Activated CD4-positive, alpha-beta memory T cell treated with anti-CD3 and anti-CD28 coated beads for 36 hours (primary cell): ENCODE results near the gene DPT. TPM values are rescaled to one million over a fixed set of nuclear protein-coding genes. Genes with fewer than 3 reads are reported as not detected.

Experiments used
- CTCF ChIA-PET: fragments of 350-600 bp; sonication (Branson Sonifier 250); formaldehyde crosslinking; loops from one replicate; lab custom pipeline; 2021; ENCODE audit warnings: antibody characterized with exemption, inconsistent platforms; lab: Charles Lee
- POLR2A ChIA-PET: fragments of 350-600 bp; sonication (Branson Sonifier 250); formaldehyde crosslinking; loops from one replicate; lab custom pipeline; 2021; ENCODE audit warnings: antibody characterized with exemption; lab: Charles Lee
- DNase-seq: peaks from one replicate; pipeline ENCODE4 v3.0.0-alpha.2; 2020
- H3K27ac Mint-ChIP-seq: one replicate; pipeline ENCODE4 v1.8.0; 2021; ENCODE audit warnings: mixed read lengths
- H3K27me3 Mint-ChIP-seq: one replicate; pipeline ENCODE4 v1.8.0; 2021; ENCODE audit warnings: mixed read lengths
- H3K36me3 Mint-ChIP-seq: one replicate; pipeline ENCODE4 v1.8.0; 2021; ENCODE audit warnings: mixed read lengths
- H3K4me1 Mint-ChIP-seq: one replicate; pipeline ENCODE4 v1.8.0; 2021; ENCODE audit warnings: low read depth, mixed read lengths
- H3K4me3 Mint-ChIP-seq: one replicate; pipeline ENCODE4 v1.8.0; 2021; ENCODE audit warnings: mild to moderate bottlenecking, mixed read lengths
- H3K9me3 Mint-ChIP-seq: one replicate; pipeline ENCODE4 v1.8.0; 2021; ENCODE audit warnings: mixed read lengths
- intact Hi-C: fragments of 100-400 bp; cut with micrococcal nuclease; formaldehyde crosslinking; loops from one replicate; pipeline ENCODE4 v1.15.1; 2023
- total RNA-seq, 2 experiments: library from RNA; stranded (reverse); gene quantifications; one replicate each; pipeline ENCODE4 v1.2.3, GENCODE V29; 2021

Gene DPT
- total RNA-seq, 2 experiments from 2014 or later: not detected

- Mint-ChIP-seq H3K27me3 (peaks cover 4% of the 10 kb centered on the region), H3K4me1 (no peaks in the 10 kb centered on the region), H3K4me3 (no peak overlapping the region), H3K27ac (no peak overlapping the region), H3K36me3 (no peaks in the 10 kb centered on the region), H3K9me3 (no peaks in the 10 kb centered on the region)
- intact Hi-C loops: no loop called here
- CTCF ChIA-PET: no interaction called here
- POLR2A ChIA-PET: no interaction called here
- no peak for DNase-seq
Measured at GRCh38 chr1:168733241-168733640, 4.2 kb upstream of the DPT start.

- Mint-ChIP-seq H3K27me3 (peaks cover 4% of the 10 kb centered on the region), H3K9me3 (no peaks in the 10 kb centered on the region), H3K36me3 (no peaks in the 10 kb centered on the region), H3K27ac (no peak overlapping the region), H3K4me1 (no peaks in the 10 kb centered on the region), H3K4me3 (no peak overlapping the region)
- intact Hi-C loops: no loop called here
- POLR2A ChIA-PET: no interaction called here
- CTCF ChIA-PET: no interaction called here
- DNase-seq: no peak
Measured at GRCh38 chr1:168732736-168733135, 3.7 kb upstream of the DPT start.

DNA sequence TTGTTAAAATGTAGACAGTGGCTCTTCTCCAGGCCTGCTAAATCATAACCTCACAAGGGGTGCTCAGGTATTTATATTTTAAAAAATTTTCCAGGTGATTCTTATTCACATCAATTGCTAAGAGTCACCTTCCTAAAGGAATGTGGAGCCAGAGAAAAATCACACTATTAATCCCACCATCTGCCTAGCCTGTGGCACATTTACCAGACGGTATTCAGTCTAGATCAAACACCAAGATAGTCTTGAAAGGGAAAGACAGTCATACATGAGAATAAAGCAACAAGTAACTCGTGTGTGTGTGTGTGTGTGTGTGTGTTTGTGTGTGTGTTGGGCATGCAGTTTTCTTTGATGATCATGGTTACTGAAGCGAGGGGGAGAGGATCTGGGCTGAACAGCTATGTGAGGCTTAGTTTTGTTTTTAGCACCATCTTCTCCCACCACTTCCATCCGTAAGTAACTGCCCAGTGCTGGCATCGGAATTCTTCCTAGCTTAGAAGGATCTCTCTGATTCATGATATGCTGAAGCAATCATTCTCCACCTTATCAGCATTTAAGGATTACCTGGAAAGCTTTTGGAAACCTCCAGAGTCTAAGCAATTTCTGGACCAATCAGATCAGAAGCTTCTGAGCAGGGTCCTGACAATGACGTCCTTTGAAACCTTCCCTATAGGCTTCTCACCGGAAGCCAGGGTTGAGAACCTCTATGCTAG, 2.4 kb upstream of the DPT start:
- ChIA-PET CTCF (interaction anchor here (0.6 kb wide), 1 partner anchor 203 kb away, joined by 4 read pairs; no protein-coding TSS in a partner anchor), POLR2A (no interaction called here)
- no peak for DNase-seq
- no peak overlapping the region for H3K4me3 Mint-ChIP-seq
- no peaks in the 10 kb centered on the region for H3K36me3 Mint-ChIP-seq
- no peaks in the 10 kb centered on the region for H3K9me3 Mint-ChIP-seq
- intact Hi-C loops: no loop called here
- no peak overlapping the region for H3K27ac Mint-ChIP-seq
- H3K4me1 Mint-ChIP-seq: no peaks in the 10 kb centered on the region
- peaks cover 4% of the 10 kb centered on the region for H3K27me3 Mint-ChIP-seq

DNA sequence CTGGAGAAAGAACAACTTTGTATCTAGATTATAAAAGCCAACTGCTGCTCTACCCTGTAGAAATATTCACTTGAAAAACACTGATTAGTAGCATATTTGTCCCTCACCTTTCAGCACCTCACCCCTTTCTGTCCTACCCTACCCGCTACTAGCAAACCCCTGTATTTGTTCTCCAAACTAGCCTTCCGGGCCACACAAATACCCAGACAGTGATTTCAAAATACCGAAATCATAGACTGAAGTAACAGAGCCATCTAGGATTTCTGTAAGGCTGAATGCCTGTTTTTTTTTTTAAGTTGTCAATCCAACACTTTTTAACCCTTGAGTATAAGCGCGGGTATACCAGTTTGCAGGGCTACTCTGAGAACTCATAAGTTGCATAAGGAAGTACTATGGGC, 398 bp upstream of the DPT start:
- DNase-seq: no peak
- H3K4me3 Mint-ChIP-seq: no peak overlapping the region
- H3K27me3 Mint-ChIP-seq: no peaks in the 10 kb centered on the region
- ChIA-PET POLR2A (no interaction called here), CTCF (no interaction called here)
- H3K36me3 Mint-ChIP-seq: no peaks in the 10 kb centered on the region
- no peaks in the 10 kb centered on the region for H3K9me3 Mint-ChIP-seq
- no peaks in the 10 kb centered on the region for H3K4me1 Mint-ChIP-seq
- intact Hi-C loops: no loop called here
- H3K27ac Mint-ChIP-seq: no peak overlapping the region

DNA sequence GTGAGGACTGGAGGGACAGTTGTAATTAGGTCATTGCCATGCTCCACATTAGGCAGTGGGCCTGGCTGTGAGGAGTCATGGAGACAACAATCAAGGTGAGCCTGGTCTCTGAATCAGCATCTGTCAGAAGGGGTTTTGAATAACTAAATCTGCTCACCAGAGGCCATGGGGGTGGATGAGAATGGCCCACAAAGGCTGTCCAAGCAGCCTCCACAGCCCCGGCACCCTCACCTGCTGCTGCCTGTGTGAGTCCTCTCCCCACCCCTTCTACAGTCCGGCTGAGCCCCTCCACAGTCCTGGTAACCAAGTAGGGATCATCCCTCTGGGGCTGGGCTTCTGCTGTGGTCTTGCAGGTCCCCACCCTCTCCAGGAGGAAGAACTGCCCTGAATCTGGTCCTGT, 2.3 kb downstream of the DPT start:
- intact Hi-C loops: no loop called here
- Mint-ChIP-seq H3K27me3 (peaks cover 2% of the 10 kb centered on the region), H3K4me1 (no peaks in the 10 kb centered on the region), H3K36me3 (no peaks in the 10 kb centered on the region), H3K27ac (no peak overlapping the region), H3K4me3 (no peak overlapping the region), H3K9me3 (no peaks in the 10 kb centered on the region)
- ChIA-PET CTCF (no interaction called here), POLR2A (no interaction called here)
- no peak for DNase-seq

DNA sequence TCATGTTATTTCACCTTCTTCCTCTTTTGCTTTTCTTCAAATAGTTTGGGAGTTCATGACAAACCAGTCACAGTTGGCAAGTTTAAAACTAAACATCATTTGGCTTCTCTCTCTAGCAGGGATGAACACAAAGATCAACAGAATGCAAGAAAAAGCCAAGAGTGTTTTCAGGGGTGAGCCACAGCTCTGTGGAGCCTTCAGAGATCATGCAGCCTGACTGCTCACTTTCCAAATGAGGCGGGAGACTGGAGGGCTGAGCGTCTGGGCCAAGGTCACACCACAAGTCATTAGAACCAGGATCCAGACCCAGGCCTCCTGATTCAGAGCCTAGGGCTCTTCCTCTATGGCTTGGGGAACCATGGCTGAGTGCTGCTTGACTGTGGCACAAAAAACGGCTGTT, 2.7 kb downstream of the DPT start:
- Mint-ChIP-seq H3K27ac (no peak overlapping the region), H3K9me3 (no peaks in the 10 kb centered on the region), H3K27me3 (peaks cover 2% of the 10 kb centered on the region), H3K4me1 (no peaks in the 10 kb centered on the region), H3K4me3 (no peak overlapping the region), H3K36me3 (no peaks in the 10 kb centered on the region)
- ChIA-PET CTCF (no interaction called here), POLR2A (no interaction called here)
- no peak for DNase-seq
- intact Hi-C loops: no loop called here

- H3K27ac Mint-ChIP-seq: no peak overlapping the region
- ChIA-PET POLR2A (no interaction called here), CTCF (no interaction called here)
Measured at GRCh38 chr1:168725831-168726230, 3.2 kb downstream of the DPT start.

DNA sequence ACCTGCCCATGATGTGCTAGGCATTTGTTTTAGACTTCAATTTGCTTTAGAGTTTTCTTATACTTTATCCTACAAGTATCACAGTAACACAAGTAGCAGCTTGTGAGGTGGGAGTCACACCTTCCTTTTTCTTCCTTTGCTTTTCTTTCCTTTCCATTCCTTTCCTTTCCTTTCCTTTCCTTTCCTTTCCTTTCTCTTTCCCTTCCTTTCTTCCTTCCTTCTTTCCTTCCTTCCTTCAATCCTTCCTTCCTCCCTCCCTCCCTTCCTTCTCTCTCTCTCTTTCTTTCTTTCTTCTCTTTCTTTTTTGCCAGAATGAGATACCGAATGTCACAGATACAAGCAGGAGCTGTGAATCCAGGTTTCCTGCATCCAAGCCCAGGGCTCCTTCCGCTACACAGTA, 3.9 kb downstream of the DPT start:
- intact Hi-C loops: no loop called here
- Mint-ChIP-seq H3K4me3 (no peak overlapping the region), H3K4me1 (no peaks in the 10 kb centered on the region), H3K9me3 (no peaks in the 10 kb centered on the region), H3K27ac (no peak overlapping the region), H3K36me3 (no peaks in the 10 kb centered on the region), H3K27me3 (peaks cover 7% of the 10 kb centered on the region)
- CTCF ChIA-PET: no interaction called here
- no peak for DNase-seq
- POLR2A ChIA-PET: no interaction called here

More at GRCh38 chr1:168725831-168726230, 3.2 kb downstream of the DPT start:
- Mint-ChIP-seq H3K4me1 (no peaks in the 10 kb centered on the region), H3K4me3 (no peak overlapping the region), H3K36me3 (no peaks in the 10 kb centered on the region), H3K27me3 (peaks cover 2% of the 10 kb centered on the region), H3K9me3 (no peaks in the 10 kb centered on the region)
- no peak for DNase-seq
- intact Hi-C loops: no loop called here

DNA sequence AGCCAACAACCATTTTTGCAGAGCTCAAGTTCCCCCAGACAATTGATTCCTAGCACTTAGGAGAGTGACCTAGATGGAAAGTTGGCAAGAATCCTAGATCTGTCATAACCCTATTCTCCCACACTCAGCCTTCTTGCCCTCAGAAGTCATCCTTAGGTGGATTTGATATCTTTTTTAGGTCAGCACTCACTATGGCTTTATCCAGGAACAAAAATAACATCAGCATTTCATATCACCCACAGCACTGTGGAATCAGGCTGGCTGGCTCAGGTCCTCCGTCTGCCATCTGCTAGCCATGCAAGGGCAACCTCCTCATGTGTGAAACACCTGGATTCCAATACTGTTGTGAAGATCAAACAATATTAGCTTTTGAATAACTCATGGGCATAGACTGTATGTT, 6.0 kb downstream of the DPT start:
- peaks cover 7% of the 10 kb centered on the region for H3K27me3 Mint-ChIP-seq
- H3K4me1 Mint-ChIP-seq: no peaks in the 10 kb centered on the region
- no peaks in the 10 kb centered on the region for H3K9me3 Mint-ChIP-seq
- H3K4me3 Mint-ChIP-seq: no peak overlapping the region
- CTCF ChIA-PET: no interaction called here
- intact Hi-C loops: no loop called here
- H3K36me3 Mint-ChIP-seq: no peaks in the 10 kb centered on the region
- no peak overlapping the region for H3K27ac Mint-ChIP-seq
- DNase-seq: no peak
- POLR2A ChIA-PET: no interaction called here

- Mint-ChIP-seq H3K27ac (no peak overlapping the region), H3K4me3 (no peak overlapping the region), H3K4me1 (no peaks in the 10 kb centered on the region), H3K36me3 (no peaks in the 10 kb centered on the region), H3K9me3 (no peaks in the 10 kb centered on the region), H3K27me3 (peaks cover 7% of the 10 kb centered on the region)
- CTCF ChIA-PET: no interaction called here
- no peak for DNase-seq
- POLR2A ChIA-PET: no interaction called here
- intact Hi-C loops: no loop called here
Measured at GRCh38 chr1:168720839-168721238, 8.2 kb downstream of the DPT start.

- peaks cover 7% of the 10 kb centered on the region for H3K27me3 Mint-ChIP-seq
- ChIA-PET CTCF (interaction anchor here (0.8 to 1.1 kb wide), 2 partner anchors 8 to 13 kb away, joined by 3 to 4 read pairs; no protein-coding TSS in a partner anchor), POLR2A (no interaction called here)
Measured at GRCh38 chr1:168719306-168720111, 9.5 kb downstream of the DPT start.

DNA sequence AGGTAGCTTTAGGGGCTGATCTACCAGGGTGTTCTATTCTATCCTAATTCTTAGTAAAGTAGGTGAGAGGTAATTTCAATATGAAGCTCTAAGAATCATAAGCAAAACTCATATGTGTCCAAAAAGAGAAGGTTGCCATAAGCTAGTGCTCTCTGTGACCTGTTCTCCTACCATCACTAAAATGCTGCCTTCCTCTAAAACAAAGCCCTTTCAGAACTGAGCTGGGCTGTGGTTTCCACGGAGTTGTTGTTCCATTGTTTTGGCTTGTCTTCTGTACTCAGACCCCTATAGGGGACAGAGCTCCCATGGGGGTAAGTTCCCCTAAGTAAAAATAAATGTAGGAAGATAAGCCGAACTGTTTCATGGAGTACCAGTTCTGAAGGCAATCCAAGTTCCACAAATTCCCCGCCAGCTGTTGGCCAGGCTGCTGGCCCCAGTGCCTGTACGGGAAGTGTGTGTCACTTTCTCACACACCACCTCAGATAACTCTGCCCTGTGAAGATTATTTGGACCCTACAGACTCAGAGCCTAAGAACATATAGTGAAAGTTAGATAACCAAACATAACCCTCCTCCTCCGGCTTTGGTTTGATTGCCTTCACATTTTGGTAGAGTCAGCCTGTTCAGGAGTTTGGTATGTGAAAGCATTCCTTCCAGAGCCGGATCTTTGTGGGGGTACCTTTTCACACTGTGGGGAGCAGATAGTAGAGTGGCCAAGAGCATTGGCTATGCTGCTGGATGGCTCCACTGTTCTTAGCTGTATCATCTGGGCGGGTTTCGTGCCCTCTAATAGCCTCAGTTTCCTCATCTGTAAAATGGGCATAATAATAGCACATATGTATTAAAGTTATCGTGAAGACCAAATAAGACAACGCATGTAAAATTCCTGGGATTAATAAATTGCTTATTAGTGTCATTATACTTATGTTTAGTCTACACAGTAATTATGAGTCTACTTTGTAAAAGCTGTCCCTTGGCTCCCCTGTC, 10.8 kb downstream of the DPT start:
- DNase-seq: no peak
- Mint-ChIP-seq H3K36me3 (no peaks in the 10 kb centered on the region), H3K4me3 (no peak overlapping the region), H3K27ac (no peak overlapping the region), H3K9me3 (no peaks in the 10 kb centered on the region), H3K27me3 (peaks cover 7% of the 10 kb centered on the region), H3K4me1 (no peaks in the 10 kb centered on the region)
- intact Hi-C loops: no loop called here
- ChIA-PET POLR2A (no interaction called here), CTCF (interaction anchor here (1.1 kb wide), 1 partner anchor 10 kb away, joined by 3 read pairs; no protein-coding TSS in a partner anchor)

More at GRCh38 chr1:168719306-168720111, 9.5 kb downstream of the DPT start:
- H3K36me3 Mint-ChIP-seq: no peaks in the 10 kb centered on the region
- no peak for DNase-seq
- intact Hi-C loops: no loop called here
- no peak overlapping the region for H3K4me3 Mint-ChIP-seq
- no peaks in the 10 kb centered on the region for H3K4me1 Mint-ChIP-seq
- no peak overlapping the region for H3K27ac Mint-ChIP-seq
- H3K9me3 Mint-ChIP-seq: no peaks in the 10 kb centered on the region
